GM12892 (cell line): ENCODE data around the gene CXCL8.

ENCODE experiments used
- DNase-seq: peaks from one replicate; pipeline ENCODE4 v3.0.0; 2011; ENCODE audit not compliant: insufficient read length
- FAIRE-seq: peaks from 2 replicates; lab custom pipeline; 2011; peaks lifted over from hg19 to GRCh38; lab: Jason Lieb, UNC
- POLR2A ChIP-seq: IDR thresholded peaks from 2 replicates; pipeline ENCODE4 v1.6.1; 2011; ENCODE audit warnings: low read depth, low read length, control low read depth
- POLR2AphosphoS5 ChIP-seq: IDR thresholded peaks from 2 replicates; pipeline ENCODE4 v1.6.1; 2011; ENCODE audit warnings: low read depth, low read length, control low read depth
- TAF1 ChIP-seq: IDR thresholded peaks from 2 replicates; pipeline ENCODE4 v1.6.1; 2011; ENCODE audit warnings: low read depth, mild to moderate bottlenecking, control low read depth, low read length, borderline replicate concordance

The CXCL8 gene

DNA sequence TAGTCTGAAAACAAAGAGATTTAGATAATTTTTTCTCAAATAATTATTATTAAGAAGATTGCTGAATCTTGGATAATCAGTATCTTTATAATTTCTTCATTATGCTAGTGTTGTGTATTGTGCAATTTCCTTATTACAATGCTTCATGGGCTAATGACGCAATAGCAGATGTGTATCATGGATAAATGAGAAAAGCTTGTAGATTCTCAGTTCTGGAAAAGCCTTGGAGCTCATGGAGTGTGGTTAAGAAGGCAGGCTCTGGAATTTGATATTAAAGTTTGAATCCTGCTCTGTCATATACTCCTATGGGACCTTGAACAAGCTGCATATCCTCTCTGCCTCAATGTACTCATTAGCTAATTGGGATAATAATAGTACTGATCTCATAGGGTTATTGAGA lies 18.9 kb upstream of the CXCL8 start:
- no peak for FAIRE-seq
- TF ChIP-seq POLR2AphosphoS5: no peak
- no peak for TF ChIP-seq POLR2A
- no peak for DNase-seq

DNA sequence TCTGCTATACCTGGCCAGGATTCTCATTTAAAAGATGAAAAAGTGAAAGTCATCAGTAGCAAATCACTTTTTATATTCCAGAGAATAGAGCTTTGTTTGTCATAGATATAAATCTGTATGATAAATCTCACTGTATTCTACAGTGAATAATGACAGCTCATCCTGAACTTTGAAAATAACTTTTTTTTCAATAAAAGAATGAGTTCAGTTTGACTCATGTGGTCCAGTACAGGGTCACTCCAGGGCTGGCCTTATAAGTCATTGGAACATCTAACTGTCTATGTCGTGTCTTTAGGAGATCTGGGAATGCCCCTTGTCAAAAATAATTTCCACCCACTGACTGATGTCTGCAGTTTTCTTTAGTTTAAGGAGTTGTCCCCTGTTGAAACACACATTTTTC lies 18.5 kb upstream of the CXCL8 start:
- DNase-seq (no peak), FAIRE-seq (no peak)
- TF ChIP-seq POLR2A: no peak
- TF ChIP-seq TAF1: no peak
- no peak for TF ChIP-seq POLR2AphosphoS5

DNA sequence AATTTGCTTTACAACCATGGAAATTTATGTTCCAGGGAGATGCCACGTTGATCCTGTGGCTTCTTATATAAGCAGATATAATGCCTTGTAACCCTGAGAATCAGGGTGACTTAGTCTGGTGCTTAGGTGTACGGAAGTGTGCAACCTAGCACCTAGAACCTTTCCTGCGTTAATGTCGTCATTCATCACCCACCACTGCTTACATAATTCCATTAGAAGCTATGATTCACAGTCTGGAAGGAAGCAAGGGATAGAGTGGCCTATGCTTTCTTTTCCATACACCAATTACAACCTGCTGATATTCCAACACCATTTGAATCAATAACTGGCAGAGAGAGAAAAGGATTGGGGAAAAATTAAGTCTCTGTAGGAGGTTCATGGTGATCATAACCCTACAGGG lies 17.3 kb upstream of the CXCL8 start:
- TF ChIP-seq POLR2A (no peak), TAF1 (no peak), POLR2AphosphoS5 (no peak)
- DNase-seq (no peak), FAIRE-seq (no peak)

DNA sequence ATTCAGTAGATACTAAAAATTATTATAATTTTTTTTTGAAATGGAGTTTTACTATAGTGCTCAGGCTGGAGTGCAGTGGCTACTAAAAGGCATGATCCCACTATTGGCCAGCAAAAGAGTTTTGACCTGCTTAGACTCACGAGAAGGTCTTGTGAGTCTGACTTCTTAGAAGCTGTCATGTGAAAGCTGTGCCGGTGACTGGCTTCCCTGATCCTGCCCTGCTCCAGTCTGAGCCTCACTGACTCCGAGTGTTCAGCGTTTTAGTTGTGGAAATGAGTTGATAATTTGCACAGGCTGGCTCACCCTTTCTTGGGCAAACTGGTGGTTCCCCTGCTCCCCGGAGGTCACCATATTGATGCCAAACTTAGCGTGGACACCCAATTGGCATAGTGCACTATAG lies 16.4 kb upstream of the CXCL8 start:
- TF ChIP-seq POLR2AphosphoS5 (no peak), TAF1 (no peak), POLR2A (no peak)
- no peak for DNase-seq
- no peak for FAIRE-seq

DNA sequence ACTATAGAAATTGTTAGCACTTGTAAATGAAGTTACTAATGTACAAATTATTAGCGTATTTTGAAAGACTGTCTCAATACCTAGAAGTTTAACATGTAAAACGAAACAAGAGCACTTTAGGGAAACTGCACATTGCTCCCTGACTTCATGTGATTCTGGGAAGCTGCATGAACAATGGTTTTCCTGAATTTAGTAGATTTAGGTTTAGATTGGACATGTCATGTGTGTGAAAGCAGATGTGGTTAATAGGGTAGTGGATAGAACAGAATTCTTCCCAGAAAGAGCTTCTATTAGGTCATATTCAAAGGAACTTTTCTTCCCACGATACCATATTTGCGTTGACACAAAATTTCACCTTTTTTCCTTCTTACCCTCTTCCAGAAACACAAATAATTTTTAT lies 14.9 kb upstream of the CXCL8 start:
- FAIRE-seq (no peak), DNase-seq (no peak)
- no peak for TF ChIP-seq POLR2AphosphoS5
- no peak for TF ChIP-seq POLR2A
- no peak for TF ChIP-seq TAF1

DNA sequence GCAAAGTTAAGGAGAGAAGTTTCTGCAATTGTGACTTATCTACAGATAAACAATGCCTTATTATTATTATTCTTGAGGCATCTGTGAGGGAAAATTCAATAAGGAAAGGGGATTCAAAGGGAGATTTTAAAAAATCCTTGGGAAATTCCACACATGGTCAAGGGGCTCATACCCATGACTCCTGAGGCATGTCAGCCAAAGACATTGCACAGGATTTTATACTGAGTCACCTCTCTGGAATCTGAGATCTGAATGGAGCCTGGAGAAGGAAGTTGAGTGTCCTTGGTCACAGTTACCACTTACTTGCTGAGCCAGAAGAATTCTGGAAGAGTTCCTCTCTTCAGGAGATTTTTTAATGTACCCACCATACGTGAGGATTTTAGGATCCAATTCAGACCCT lies 14.4 kb upstream of the CXCL8 start:
- no peak for DNase-seq
- FAIRE-seq: no peak

DNA sequence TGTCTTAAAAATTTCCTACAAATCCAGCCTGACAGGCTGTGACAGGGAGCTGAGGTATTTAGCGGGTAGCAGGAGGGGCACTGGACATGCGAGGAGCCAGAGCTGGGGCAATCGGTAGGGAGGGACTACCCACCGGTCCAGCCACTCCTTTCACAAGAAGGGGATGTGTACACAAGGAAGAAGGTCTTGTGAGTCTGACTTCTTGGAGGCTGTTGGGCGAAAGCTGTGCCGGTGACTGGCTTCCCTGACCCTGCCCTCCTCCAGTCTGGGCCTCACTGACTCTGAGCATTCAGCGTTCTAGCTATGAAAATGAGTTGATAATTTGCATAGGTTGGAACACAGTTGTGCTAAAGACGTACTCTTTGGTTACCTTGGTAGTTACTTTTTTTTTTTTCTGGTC lies 12.7 kb upstream of the CXCL8 start:
- TF ChIP-seq TAF1 (no peak), POLR2A (no peak), POLR2AphosphoS5 (no peak)
- no peak for FAIRE-seq

More for the DNA sequence above, 14.4 kb upstream of the CXCL8 start:
- TF ChIP-seq POLR2AphosphoS5: no peak
- no peak for TF ChIP-seq POLR2A
- no peak for TF ChIP-seq TAF1

DNA sequence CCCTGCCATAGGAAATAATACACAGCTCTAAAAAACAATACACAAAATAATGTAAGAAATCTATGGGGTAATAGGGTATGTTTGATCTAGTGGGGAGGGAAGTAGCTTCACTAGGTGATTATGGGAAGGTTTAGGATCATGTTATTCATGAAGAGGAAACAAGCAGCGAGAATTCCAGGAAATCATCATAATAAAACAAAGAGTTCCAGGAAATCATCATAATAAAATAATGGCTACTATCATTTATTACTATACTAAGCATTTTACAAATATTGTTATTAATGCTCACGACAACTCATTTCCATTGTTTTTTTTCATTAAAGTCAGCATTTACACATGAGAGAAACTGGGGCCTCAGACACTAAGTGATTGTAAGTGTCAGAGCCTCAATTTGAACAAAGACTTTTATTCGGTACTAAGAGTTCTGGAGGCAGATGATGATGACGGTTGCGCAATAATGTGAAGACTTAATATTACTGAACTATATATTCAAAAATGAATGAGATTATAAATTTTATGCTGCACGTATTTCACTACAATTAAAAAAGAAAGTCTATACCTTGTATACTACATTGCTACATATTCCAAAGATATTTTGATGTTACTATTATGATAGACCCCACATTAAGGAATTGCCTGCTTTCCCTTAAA lies 12.2 kb upstream of the CXCL8 start:
- no peak for FAIRE-seq
- TF ChIP-seq TAF1 (no peak), POLR2AphosphoS5 (no peak), POLR2A (no peak)

More for the DNA sequence above, 12.7 kb upstream of the CXCL8 start:
- no peak for DNase-seq

DNA sequence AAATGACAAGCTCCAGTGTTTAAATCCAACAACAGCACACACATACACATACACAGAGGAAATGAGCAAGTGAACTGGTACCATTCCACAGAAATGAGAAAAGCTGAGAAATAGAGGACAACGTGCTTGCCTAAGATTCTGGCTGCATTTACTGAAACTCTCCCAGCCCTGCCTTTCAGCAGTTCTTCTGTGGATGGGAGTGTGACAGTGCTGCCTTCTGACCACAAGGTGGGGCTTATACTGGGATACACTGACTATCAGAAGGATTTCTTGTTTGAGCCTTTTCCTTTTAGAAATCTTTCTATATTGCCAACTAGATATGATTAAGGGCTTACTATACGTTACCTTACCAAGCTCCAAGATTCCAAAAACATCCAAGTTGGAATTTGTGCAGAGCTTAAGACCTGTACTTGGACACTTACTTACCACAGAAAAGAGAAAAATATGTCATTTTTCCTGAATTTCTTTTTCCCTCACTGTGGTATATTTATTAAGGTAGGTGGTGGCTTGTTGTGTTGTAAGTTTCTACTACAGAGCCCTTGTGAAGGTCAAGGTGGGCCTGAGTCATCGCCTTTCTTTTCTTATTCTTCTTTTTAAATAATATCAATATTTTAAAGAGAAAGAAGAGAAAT lies 10.7 kb upstream of the CXCL8 start:
- FAIRE-seq (no peak), DNase-seq (no peak)
- TF ChIP-seq POLR2AphosphoS5: no peak
- no peak for TF ChIP-seq POLR2A
- TF ChIP-seq TAF1: no peak

More for the DNA sequence above, 12.2 kb upstream of the CXCL8 start:
- no peak for DNase-seq

DNA sequence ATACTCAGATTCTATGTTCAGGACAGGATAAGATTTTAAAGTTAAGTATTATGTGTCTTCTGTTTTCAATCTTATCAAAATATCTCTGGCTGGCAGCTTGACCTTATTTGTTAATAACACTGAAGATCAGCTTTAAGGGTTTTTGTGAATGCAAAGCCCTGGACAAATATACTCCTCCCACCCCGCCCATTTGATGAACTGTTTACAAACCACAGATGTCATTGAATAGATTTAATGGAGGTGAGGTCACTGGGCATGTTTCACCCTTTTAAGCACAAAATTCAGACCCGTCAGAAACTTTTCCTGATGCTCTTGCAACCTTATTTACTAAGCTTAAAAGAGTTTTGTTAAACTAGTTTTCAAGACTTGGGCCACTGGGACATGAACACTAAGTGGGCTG lies 10.1 kb upstream of the CXCL8 start:
- TF ChIP-seq TAF1 (no peak), POLR2A (no peak), POLR2AphosphoS5 (no peak)
- FAIRE-seq (no peak), DNase-seq (no peak)

DNA sequence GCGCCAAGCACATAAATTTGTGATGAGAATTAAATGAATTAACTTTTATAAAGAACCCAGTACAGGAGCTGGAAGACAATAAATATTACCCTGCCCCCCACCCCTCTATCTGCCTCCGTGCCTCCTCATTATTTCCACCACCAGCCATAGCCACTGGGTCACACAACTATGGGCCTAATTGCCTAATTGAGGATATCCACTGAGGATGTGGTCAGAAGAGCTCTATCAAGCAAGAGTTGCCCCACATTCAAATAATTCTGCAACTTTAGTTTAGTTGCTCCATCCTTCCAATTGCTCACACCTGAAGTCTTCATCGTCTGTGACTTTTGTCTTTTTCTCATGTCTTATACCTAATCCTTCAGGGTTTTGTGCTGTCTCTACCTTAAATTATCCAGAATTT lies 9.5 kb upstream of the CXCL8 start:
- no peak for FAIRE-seq
- TF ChIP-seq POLR2AphosphoS5 (no peak), POLR2A (no peak), TAF1 (no peak)

DNA sequence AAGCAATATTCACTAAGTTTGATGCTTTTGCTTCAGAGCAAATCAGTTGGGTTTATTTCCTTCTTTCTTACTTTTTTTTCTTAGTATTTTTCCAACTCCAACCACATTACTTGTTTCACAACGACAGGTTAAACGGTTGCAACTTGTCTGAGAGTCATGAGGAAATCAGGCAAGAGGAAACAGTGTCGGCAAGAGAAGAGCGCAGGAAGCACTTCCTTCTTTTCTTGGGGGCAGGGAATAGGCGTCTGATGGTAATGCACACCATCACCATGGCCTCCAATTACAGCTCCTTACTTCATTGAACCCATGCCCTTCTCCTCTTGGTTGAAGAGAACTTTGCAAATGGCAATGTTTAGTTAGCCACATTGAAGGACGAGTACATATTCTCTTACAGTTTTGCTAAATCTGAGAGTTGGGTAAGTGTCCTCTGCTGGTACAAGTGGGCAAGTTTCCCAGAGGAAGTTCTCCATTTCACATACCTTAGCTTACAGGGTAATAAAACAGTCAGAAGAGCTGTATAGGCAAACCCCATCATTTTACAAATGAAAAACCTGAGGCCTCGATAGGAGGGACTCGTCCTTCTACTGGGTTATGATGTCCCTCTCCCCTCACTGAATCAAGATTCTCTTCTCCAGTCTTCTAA lies 8.3 kb upstream of the CXCL8 start:
- DNase-seq (no peak), FAIRE-seq (no peak)
- TF ChIP-seq POLR2AphosphoS5: no peak
- TF ChIP-seq POLR2A: no peak
- TF ChIP-seq TAF1: no peak

More for the DNA sequence above, 9.5 kb upstream of the CXCL8 start:
- DNase-seq: no peak
